ENCODE data around the gene ZFAND3.

The ZFAND3 gene

DNA sequence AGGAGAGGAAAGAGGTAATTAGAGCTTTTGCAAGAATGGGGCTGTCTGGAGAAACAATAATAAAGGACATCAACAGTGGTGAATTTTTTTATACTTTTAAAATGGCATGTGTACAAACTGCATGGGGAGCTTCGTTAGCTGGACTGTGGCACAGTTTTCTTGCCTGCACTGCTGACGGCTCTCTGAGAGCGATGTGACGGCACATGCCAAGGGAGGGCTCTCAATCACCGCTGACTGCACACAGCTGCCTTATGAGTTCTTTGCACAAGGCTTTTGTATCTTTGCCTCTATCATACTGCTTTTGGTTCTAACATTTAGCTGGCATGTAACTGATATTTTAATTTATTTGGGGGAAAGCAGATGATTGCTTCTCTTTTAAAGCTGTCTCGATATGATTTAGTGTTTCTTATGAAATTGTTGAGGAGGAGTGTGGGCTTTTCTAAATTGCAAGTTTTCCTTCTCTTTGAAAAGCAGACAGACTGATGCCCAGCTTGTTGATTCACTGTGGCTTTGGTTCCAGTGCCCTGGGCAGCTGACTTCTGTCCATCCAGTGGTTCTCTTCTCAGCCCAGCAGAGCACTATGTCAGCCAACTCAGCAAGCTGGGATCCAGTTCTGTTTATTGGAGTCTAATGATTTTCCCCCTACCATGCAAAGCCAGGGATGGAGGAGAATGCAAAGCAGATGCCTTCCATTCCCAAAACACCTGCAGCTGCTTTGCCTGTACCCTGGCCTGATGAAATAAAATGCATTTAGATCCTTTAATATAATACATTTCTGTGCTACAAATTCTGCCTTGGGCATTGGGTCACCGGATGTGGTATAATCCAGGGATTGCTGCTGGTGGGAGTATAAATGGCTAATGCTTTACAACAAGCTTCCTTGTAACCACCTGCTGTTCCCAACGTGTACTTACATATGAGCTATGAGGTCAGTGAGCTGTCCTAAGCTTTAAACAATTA, 323.9 kb downstream of the ZFAND3 start:
- no peak for TF ChIP-seq CTCF (IDR thresholded peaks at IDR 0.05; ENCODE audit: low read depth, low read length)
- DNase-seq, result peak; percentile 50
- H3K36me3 ChIP-seq, result peaks cover 10% of the 10 kb centered on the region; the same call in 1 of the 2 replicates
- no peak overlapping the region for H3K4me3 ChIP-seq (ENCODE audit: low read depth, low read length)
- H3K9me3 ChIP-seq (ENCODE audit: severe bottlenecking), result no peaks in the 10 kb centered on the region
- H3K27ac ChIP-seq, result no peak overlapping the region
- no peaks in the 10 kb centered on the region for H3K27me3 ChIP-seq (ENCODE audit: insufficient read depth, low read depth, severe bottlenecking)

DNA sequence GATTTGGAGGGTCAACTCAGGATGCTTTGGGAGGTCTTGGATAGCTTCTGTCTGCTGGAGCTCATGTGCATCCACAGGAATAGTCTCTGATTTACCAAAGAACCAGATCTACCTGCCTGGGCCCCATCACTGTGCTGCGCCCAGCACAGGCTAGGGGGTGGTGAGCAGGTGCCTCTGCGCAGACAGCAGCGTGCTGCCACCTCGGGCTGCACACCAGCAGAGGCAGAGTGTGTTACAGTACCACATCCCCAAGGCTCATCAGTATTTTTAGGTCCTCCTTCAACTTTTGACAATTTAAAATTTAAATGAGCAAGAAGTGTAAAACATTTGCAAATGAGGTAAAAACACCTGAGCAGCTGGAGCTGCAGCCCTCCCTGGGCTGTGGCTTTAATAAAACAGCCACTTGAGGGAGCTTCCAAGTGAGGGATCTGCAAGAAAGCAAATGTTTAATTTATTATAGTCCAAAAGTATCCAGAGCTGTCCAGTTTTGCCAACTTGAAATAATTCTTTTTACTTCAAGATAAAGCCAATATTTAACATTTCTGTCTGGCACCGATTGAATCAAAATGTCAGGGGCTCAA, 324.9 kb downstream of the ZFAND3 start:
- Histone ChIP-seq H3K9me3 (ENCODE audit: severe bottlenecking) (no peaks in the 10 kb centered on the region), H3K36me3 (peaks cover 10% of the 10 kb centered on the region; the same call in 1 of the 2 replicates), H3K27me3 (ENCODE audit: insufficient read depth, low read depth, severe bottlenecking) (no peaks in the 10 kb centered on the region), H3K4me3 (ENCODE audit: low read depth, low read length) (no peak overlapping the region), H3K27ac (no peak overlapping the region)
- DNase-seq, result no peak
- TF ChIP-seq CTCF (IDR thresholded peaks at IDR 0.05; ENCODE audit: low read depth, low read length), result no peak

GRCh38 chr6:38146021-38146733, 326.6 kb downstream of the ZFAND3 start:
- no peaks in the 10 kb centered on the region for H3K27me3 ChIP-seq (ENCODE audit: insufficient read depth, low read depth, severe bottlenecking)
- no peak overlapping the region for H3K4me3 ChIP-seq (ENCODE audit: low read depth, low read length)
- H3K27ac ChIP-seq, result no peak overlapping the region
- H3K36me3 ChIP-seq, result peaks cover 4% of the 10 kb centered on the region; the same call in 1 of the 2 replicates
- TF ChIP-seq CTCF (IDR thresholded peaks at IDR 0.05; ENCODE audit: low read depth, low read length), result no peak
- no peaks in the 10 kb centered on the region for H3K9me3 ChIP-seq (ENCODE audit: severe bottlenecking)
- no peak for DNase-seq

- Histone ChIP-seq H3K27me3 (ENCODE audit: insufficient read depth, low read depth, severe bottlenecking) (no peaks in the 10 kb centered on the region), H3K9me3 (ENCODE audit: severe bottlenecking) (no peaks in the 10 kb centered on the region), H3K4me3 (ENCODE audit: low read depth, low read length) (no peak overlapping the region), H3K36me3 (peaks cover 4% of the 10 kb centered on the region; the same call in 1 of the 2 replicates), H3K27ac (no peak overlapping the region)
- TF ChIP-seq CTCF (IDR thresholded peaks at IDR 0.05; ENCODE audit: low read depth, low read length), result no peak
- no peak for DNase-seq
These were observed 327.2 kb downstream of the ZFAND3 start for GRCh38 chr6:38146734-38147027.

GRCh38 chr6:38148606-38149005, 329.1 kb downstream of the ZFAND3 start:
- no peak overlapping the region for H3K4me3 ChIP-seq (ENCODE audit: low read depth, low read length)
- no peaks in the 10 kb centered on the region for H3K27me3 ChIP-seq (ENCODE audit: insufficient read depth, low read depth, severe bottlenecking)
- no peaks in the 10 kb centered on the region for H3K9me3 ChIP-seq (ENCODE audit: severe bottlenecking)
- no peak overlapping the region for H3K27ac ChIP-seq
- no peak for DNase-seq
- peaks cover 17% of the 10 kb centered on the region for H3K36me3 ChIP-seq
- TF ChIP-seq CTCF (IDR thresholded peaks at IDR 0.05; ENCODE audit: low read depth, low read length), result no peak

Measured in WERI-Rb-1 (cell line).